Keratinocyte (primary cell): ENCODE results near the gene GALNT7.

Experiments
- CTCF ChIP-seq, 3 experiments: IDR thresholded peaks in 1 of 3; conservative IDR thresholded peaks in 1 of 3; optimal IDR thresholded peaks in 1 of 3; 2 replicates in 2 of 3; 3 replicates in 1 of 3; pipeline versions ENCODE3 to v1.5.1; 2011; ENCODE audit warnings: low read length in 3 of 3, mild to moderate bottlenecking in 3 of 3, moderate library complexity in 2 of 3, control low read depth in 1 of 3, inconsistent platforms in 1 of 3; ENCODE audit not compliant: insufficient read depth in 2 of 3; ENCODE audit errors: extremely low read depth in 1 of 3
- EZH2 ChIP-seq: IDR thresholded peaks from one replicate; pipeline ENCODE4 v1.6.1; 2012; ENCODE audit warnings: inconsistent platforms, mild to moderate bottlenecking, low read length, moderate library complexity

GRCh38 chr4:173169178-173169427, 492 bp downstream of the GALNT7 start:
- TF ChIP-seq CTCF (optimal IDR thresholded peaks at IDR 0.05 in 1 of 3, IDR thresholded peaks at IDR 0.05 in 1 of 3, conservative IDR thresholded peaks at IDR 0.05 in 1 of 3; ENCODE audit: extremely low read depth in 1 of 3, insufficient read depth in 2 of 3, low read length in 3 of 3), result no peak
- no peak for TF ChIP-seq EZH2
